Right lobe of liver (tissue), 4 donors: ENCODE results near the gene TRIM22.

Experiments
- CTCF ChIP-seq, 4 donors: fragments of 200-600 bp in 3 of 4; fragments of 450-650 bp in 1 of 4; IDR thresholded peaks; one replicate each; pipeline versions ENCODE4 v1.5.1 to v1.8.0; 2016 to 2022; ENCODE audit warnings: antibody characterized with exemption in 4 of 4, mild to moderate bottlenecking in 2 of 4
- POLR2A ChIP-seq: fragments of 450-650 bp; IDR thresholded peaks from one replicate; pipeline ENCODE4 v1.6.1; 2017; ENCODE audit warnings: antibody characterized with exemption, mild to moderate bottlenecking
- donor health status: DM: no; HTN: no; CAD: no.
- donor health status: DM: no; HTN: no; CAD: no.
- donor health status: DM: no; HTN: yes; CAD: no.

GRCh38 chr11:5738431-5738830 is 48.8 kb downstream of the TRIM22 start:
- TF ChIP-seq CTCF (IDR thresholded peaks at IDR 0.05) (no peak), POLR2A (no peak)
